ENCODE measurements around the gene PRSS2. TPM values are rescaled to one million over a fixed set of nuclear protein-coding genes. Genes with fewer than 3 reads are reported as not detected.

The PRSS2 gene
- total RNA-seq (2021; ENCODE audit: unreplicated experiment) (22.4 TPM), Bru-seq, nascent RNA (not detected), BruChase-seq, experiment 1, labeled RNA remaining after a 2-hour chase (not detected), BruChase-seq, experiment 2, labeled RNA remaining after a 6-hour chase (not detected)
- not detected for polyA plus RNA-seq (2012; ENCODE audit: insufficient read length)
- long read RNA-seq: 0 reads

DNA sequence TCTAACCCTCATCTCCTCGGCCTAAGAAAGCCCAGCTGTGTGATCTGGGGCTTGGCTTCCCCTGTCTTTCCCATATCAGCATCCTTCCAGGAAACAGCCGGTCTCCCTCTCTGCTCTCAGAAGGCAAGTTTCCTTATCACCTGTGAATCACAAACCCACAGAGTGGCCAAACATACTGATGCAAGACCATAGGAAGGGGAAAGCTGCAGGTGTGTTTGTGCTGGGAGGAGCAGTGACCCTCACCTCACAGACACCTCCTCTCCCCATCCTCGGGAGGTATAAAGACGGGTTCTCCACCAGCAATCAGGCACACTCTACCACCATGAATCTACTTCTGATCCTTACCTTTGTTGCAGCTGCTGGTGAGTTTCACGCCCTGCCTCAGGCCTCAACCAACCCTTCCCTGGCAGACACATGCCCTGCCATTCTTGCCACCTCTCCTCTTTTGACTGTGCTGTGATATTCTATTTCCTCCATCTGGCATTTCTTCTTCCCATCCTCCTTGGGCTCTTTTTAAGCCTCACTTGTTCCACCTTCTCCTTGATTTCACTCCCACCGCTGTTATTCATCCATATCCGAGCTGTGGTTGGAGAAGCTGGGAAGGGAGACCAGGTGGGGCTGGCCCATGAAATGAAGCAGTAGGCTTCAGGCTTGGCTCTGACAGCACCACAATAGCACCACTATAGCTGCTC lies at the start of gene PRSS2:
PRSS2 (plus strand) TSS at position 310 of the 692 bp plus-strand sequence; CDS start at position 323, 13 bp downstream.
- POLR2A ChIA-PET: no interaction called here
- H3K9me3 ChIP-seq (ENCODE audit: control insufficient read depth, insufficient read depth, low read depth, low read length): no peaks in the 10 kb centered on the region
- no peak within 1 kb of the TSS for H3K4me3 ChIP-seq (ENCODE audit: low read depth in 2 of 2, low read length in 2 of 2)
- H3K4me1 ChIP-seq (ENCODE audit: control insufficient read depth, insufficient read depth, low read length): no peaks in the 10 kb centered on the region
- H3K36me3 ChIP-seq (ENCODE audit: control insufficient read depth, insufficient read depth, low read length): no peaks in the 10 kb centered on the region
- BruUV-seq (replicated peaks): no TSS peak
- in situ Hi-C loops (cut with HindIII; ENCODE audit: low pct_unique_long_range_greater_than_20kb, low sequenced_read_pairs) (no loop called here), intact Hi-C loops (cut with micrococcal nuclease; ENCODE audit: unreplicated experiment) (no loop called here)
- H3K27me3 ChIP-seq (ENCODE audit: control insufficient read depth, insufficient read depth, low read length): no peaks in the 10 kb centered on the region
- H3K27ac ChIP-seq (ENCODE audit: low read length): no peak within 1 kb of the TSS
- DNase-seq (ENCODE audit: low read depth, low spot score) (no peak), ATAC-seq (no peak)
- CTCF ChIA-PET: no interaction called here
- TF ChIP-seq CTCF (IDR thresholded peaks at IDR 0.05) (no peak), SIN3A (IDR thresholded peaks at IDR 0.05; ENCODE audit: borderline replicate concordance, insufficient read depth, low read depth, low read length) (no peak), TCF7L2 (IDR thresholded peaks at IDR 0.05; ENCODE audit: low read depth, low read length) (no peak), POLR2AphosphoS5 (IDR thresholded peaks at IDR 0.05; ENCODE audit: low read depth, low read length) (no peak)
- TF ChIP-seq, protein P1, sequence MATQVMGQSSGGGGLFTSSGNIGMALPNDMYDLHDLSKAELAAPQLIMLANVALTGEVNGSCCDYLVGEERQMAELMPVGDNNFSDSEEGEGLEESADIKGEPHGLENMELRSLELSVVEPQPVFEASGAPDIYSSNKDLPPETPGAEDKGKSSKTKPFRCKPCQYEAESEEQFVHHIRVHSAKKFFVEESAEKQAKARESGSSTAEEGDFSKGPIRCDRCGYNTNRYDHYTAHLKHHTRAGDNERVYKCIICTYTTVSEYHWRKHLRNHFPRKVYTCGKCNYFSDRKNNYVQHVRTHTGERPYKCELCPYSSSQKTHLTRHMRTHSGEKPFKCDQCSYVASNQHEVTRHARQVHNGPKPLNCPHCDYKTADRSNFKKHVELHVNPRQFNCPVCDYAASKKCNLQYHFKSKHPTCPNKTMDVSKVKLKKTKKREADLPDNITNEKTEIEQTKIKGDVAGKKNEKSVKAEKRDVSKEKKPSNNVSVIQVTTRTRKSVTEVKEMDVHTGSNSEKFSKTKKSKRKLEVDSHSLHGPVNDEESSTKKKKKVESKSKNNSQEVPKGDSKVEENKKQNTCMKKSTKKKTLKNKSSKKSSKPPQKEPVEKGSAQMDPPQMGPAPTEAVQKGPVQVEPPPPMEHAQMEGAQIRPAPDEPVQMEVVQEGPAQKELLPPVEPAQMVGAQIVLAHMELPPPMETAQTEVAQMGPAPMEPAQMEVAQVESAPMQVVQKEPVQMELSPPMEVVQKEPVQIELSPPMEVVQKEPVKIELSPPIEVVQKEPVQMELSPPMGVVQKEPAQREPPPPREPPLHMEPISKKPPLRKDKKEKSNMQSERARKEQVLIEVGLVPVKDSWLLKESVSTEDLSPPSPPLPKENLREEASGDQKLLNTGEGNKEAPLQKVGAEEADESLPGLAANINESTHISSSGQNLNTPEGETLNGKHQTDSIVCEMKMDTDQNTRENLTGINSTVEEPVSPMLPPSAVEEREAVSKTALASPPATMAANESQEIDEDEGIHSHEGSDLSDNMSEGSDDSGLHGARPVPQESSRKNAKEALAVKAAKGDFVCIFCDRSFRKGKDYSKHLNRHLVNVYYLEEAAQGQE (IDR thresholded peaks at IDR 0.05; ENCODE audit: insufficient read depth in 1 of 2, low read depth in 2 of 2, low read length in 1 of 2): no peak

GRCh38 chr7:142720986-142721385 lies 49.8 kb upstream of the PRSS2 start:
- H3K27me3 ChIP-seq (ENCODE audit: control insufficient read depth, insufficient read depth, low read length): peaks cover 2% of the 10 kb centered on the region
- no peak overlapping the region for H3K27ac ChIP-seq (ENCODE audit: low read length)
- TF ChIP-seq SIN3A (IDR thresholded peaks at IDR 0.05; ENCODE audit: borderline replicate concordance, insufficient read depth, low read depth, low read length) (no peak), POLR2AphosphoS5 (IDR thresholded peaks at IDR 0.05; ENCODE audit: low read depth, low read length) (no peak), TCF7L2 (IDR thresholded peaks at IDR 0.05; ENCODE audit: low read depth, low read length) (no peak), CTCF (IDR thresholded peaks at IDR 0.05) (no peak)
- TF ChIP-seq, protein P1 (IDR thresholded peaks at IDR 0.05; ENCODE audit: insufficient read depth in 1 of 2, low read depth in 2 of 2, low read length in 1 of 2): no peak
- in situ Hi-C loops (cut with HindIII; ENCODE audit: low pct_unique_long_range_greater_than_20kb, low sequenced_read_pairs): no loop called here
- ChIA-PET POLR2A (no interaction called here), CTCF (no interaction called here)
- no peaks in the 10 kb centered on the region for H3K36me3 ChIP-seq (ENCODE audit: control insufficient read depth, insufficient read depth, low read length)
- no peaks in the 10 kb centered on the region; the same call in 1 of the 2 replicates for H3K4me1 ChIP-seq (ENCODE audit: control insufficient read depth, insufficient read depth, low read length)
- intact Hi-C loops (cut with micrococcal nuclease; ENCODE audit: unreplicated experiment): no loop called here
- no peaks in the 10 kb centered on the region for H3K9me3 ChIP-seq (ENCODE audit: control insufficient read depth, insufficient read depth, low read depth, low read length)
- ATAC-seq (no peak), DNase-seq (ENCODE audit: low read depth, low spot score) (no peak)
- H3K4me3 ChIP-seq (ENCODE audit: low read depth in 2 of 2, low read length in 2 of 2): peak overlapping the region in 1 of 2 experiments; percentile 9; a peak in 1 of 4 replicates
- no TSS peak for BruUV-seq (replicated peaks)
